ENCODE results near the gene MUC7.
A peak's percentile ranks its signal among the peaks of the same experiment; 100 is the strongest.
"Not testable (repeated sequence)": the region's sequence is repeated elsewhere in the genome, so short reads cannot be mapped to it uniquely, and the experiment has no call there.

The MUC7 gene

GRCh38 chr4:70471897-70472296 lies at the start of gene MUC7:
TSS of gene MUC7 (plus strand) at chr4:70472197. CDS start at chr4:70474022, 1,825 bp downstream.
- no peaks in the 10 kb centered on the region for H3K36me3 ChIP-seq (ENCODE audit: insufficient read depth, low read length)
- no peaks in the 10 kb centered on the region for H3K9me3 ChIP-seq (ENCODE audit: control insufficient read depth, insufficient read depth, low read length)

DNA sequence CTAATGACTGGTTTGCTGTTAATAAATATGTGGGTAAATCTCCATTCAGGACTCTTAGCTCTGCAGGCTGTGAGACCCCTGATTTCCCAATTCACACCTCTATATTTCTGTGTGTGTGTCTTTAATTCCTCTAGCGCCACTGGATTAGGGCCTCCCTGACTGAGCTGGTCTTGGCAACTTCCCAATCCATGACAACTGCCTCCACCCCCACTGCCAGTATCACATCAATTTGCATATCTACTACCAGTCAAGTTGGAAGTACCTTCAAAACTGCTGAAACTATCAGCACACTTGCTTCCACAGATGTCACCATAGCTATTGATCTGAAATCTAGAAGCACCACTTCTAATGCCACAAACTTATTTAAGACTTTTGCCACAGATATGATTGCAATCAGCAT lies 46.7 kb upstream of the MUC7 start:
- no peak overlapping the region for H3K9ac ChIP-seq (ENCODE audit: low read depth, low read length)
- H3K9me3 ChIP-seq (ENCODE audit: control insufficient read depth, insufficient read depth, low read length), result peaks cover 5% of the 10 kb centered on the region; the same call in 1 of the 2 replicates
- H3K4me1 ChIP-seq (ENCODE audit: insufficient read depth, low read length), result peaks cover under 1% of the 10 kb centered on the region; the same call in 1 of the 2 replicates
- H3K36me3 ChIP-seq (ENCODE audit: insufficient read depth, low read length), result no peaks in the 10 kb centered on the region

More at GRCh38 chr4:70471897-70472296, at the start of gene MUC7:
- no peaks in the 10 kb centered on the region for H3K4me1 ChIP-seq (ENCODE audit: insufficient read depth, low read length)
- H3K9ac ChIP-seq (ENCODE audit: low read depth, low read length), result no peak within 1 kb of the TSS

DNA sequence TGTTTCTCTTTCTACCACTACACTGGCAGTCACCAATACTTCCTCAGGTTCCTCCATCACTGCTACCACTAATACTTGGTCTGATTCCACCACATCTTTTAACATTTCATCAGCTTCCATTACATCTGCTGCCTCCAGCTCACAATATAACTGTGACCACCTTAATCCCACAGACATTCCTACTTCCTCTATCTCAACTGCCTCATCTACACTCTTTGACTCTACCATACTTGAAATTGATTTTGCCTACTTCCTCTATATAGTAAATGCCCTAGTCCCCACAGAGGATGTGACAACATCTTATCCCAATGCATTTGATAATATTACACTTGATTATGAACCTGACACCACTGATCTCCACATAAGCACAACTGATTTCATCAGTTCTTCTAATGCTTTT lies 45.2 kb upstream of the MUC7 start:
- Histone ChIP-seq H3K9me3 (ENCODE audit: control insufficient read depth, insufficient read depth, low read length) (peaks cover 5% of the 10 kb centered on the region; the same call in 1 of the 2 replicates), H3K36me3 (ENCODE audit: insufficient read depth, low read length) (no peaks in the 10 kb centered on the region), H3K4me1 (ENCODE audit: insufficient read depth, low read length) (peaks cover 2% of the 10 kb centered on the region; the same call in 1 of the 2 replicates), H3K9ac (ENCODE audit: low read depth, low read length) (no peak overlapping the region)

GRCh38 chr4:70437197-70437596 lies 34.8 kb upstream of the MUC7 start:
- Histone ChIP-seq H3K4me1 (ENCODE audit: insufficient read depth, low read length) (no peaks in the 10 kb centered on the region), H3K9ac (ENCODE audit: low read depth, low read length) (peak overlapping the region; percentile 9; the same call in 1 of the 2 replicates)

GRCh38 chr4:70442474-70442873 lies 29.5 kb upstream of the MUC7 start:
- Histone ChIP-seq H3K4me1 (ENCODE audit: insufficient read depth, low read length) (no peaks in the 10 kb centered on the region), H3K9ac (ENCODE audit: low read depth, low read length) (no peak overlapping the region), H3K36me3 (ENCODE audit: insufficient read depth, low read length) (no peaks in the 10 kb centered on the region), H3K9me3 (ENCODE audit: control insufficient read depth, insufficient read depth, low read length) (no peaks in the 10 kb centered on the region)

More at GRCh38 chr4:70437197-70437596, 34.8 kb upstream of the MUC7 start:
- Histone ChIP-seq H3K9me3 (ENCODE audit: control insufficient read depth, insufficient read depth, low read length) (no peaks in the 10 kb centered on the region), H3K36me3 (ENCODE audit: insufficient read depth, low read length) (no peaks in the 10 kb centered on the region)

DNA sequence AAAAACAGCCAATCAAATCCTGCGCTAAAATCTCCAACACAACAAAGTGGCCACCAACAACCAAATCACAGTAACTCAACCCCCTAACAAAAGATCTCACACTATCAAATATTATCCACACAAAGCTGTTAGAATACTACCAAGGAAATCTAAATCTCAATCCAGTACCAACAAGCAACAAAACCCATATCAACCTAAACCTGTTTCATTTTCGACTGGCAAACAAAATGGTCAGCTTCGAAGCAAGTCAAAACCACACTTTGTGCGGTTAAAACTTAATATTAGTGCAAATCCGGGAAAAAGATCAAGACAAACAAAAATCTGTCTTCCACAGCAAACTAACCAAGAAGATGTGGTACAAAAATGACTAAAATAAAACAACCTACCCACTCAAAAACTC lies 28.7 kb upstream of the MUC7 start:
- Histone ChIP-seq H3K4me1 (ENCODE audit: insufficient read depth, low read length) (no peaks in the 10 kb centered on the region), H3K9me3 (ENCODE audit: control insufficient read depth, insufficient read depth, low read length) (no peaks in the 10 kb centered on the region), H3K9ac (ENCODE audit: low read depth, low read length) (no peak overlapping the region), H3K36me3 (ENCODE audit: insufficient read depth, low read length) (no peaks in the 10 kb centered on the region)

- no peak overlapping the region for H3K9ac ChIP-seq (ENCODE audit: low read depth, low read length)
- H3K36me3 ChIP-seq (ENCODE audit: insufficient read depth, low read length), result no peaks in the 10 kb centered on the region
These were observed 22.8 kb upstream of the MUC7 start for GRCh38 chr4:70449220-70449619.

DNA sequence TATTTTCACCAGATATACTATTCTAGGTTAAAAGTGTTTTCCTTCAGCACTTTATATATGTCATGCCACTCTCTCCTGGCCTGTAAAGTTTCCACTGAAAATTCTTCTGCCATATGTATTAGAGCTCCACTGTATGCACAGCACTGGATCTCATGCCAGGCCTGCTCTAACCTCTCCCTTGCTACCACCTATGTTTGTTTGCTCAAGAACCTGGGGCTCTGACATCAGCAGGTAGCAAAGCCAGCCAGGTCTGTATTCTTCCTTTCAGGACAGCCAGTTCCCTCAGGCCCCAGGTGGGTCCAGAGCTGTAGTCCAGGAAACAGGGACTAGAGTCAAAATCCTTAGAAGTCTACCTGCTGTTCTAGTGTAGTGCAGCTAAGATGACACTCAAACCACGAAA lies 19.1 kb upstream of the MUC7 start:
- H3K9ac ChIP-seq (ENCODE audit: low read depth, low read length), result no peak overlapping the region
- no peaks in the 10 kb centered on the region for H3K4me1 ChIP-seq (ENCODE audit: insufficient read depth, low read length)
- H3K36me3 ChIP-seq (ENCODE audit: insufficient read depth, low read length), result no peaks in the 10 kb centered on the region
- H3K9me3 ChIP-seq (ENCODE audit: control insufficient read depth, insufficient read depth, low read length), result no peaks in the 10 kb centered on the region

More at GRCh38 chr4:70449220-70449619, 22.8 kb upstream of the MUC7 start:
- H3K9me3 ChIP-seq (ENCODE audit: control insufficient read depth, insufficient read depth, low read length), result no peaks in the 10 kb centered on the region
- H3K4me1 ChIP-seq (ENCODE audit: insufficient read depth, low read length), result no peaks in the 10 kb centered on the region

DNA sequence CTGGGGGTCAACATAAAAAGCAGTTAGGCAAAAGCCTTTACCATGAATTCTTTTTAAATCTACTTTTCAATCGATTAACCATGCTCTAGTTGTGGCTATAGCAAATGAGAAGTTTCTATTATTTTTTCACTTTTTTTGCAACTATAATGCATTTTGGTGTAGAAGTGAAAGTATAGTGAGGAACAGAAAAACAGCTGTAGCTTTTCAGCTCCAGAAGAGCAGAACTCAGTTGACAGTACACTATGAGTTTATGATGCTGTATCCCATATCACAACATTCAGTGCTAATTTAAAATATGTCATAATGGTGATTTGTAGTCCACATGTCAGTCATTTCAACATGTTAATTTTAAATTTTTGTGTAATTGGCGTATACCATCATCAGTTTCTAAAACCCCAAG lies 8.7 kb upstream of the MUC7 start:
- Histone ChIP-seq H3K9me3 (ENCODE audit: control insufficient read depth, insufficient read depth, low read length) (no peaks in the 10 kb centered on the region), H3K4me1 (ENCODE audit: insufficient read depth, low read length) (no peaks in the 10 kb centered on the region), H3K36me3 (ENCODE audit: insufficient read depth, low read length) (no peaks in the 10 kb centered on the region), H3K9ac (ENCODE audit: low read depth, low read length) (no peak overlapping the region)

DNA sequence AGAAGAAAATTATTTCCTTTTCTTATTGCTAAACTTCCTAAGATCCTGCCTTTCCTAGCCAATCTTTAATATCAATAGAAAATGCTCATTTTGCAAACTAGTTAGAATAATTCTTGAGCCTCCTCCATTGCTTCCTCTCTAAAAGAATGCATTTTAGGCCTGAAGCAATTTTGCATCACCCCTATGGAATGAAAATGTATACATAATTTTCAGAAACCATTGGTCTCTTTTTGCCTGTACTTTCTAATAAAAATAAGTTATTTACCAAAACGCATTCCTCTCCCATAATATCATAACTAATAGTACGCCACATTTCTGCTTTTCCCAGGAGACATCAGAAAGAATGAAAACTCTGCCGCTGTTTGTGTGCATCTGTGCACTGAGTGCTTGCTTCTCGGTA lies 1.7 kb downstream of the MUC7 start:
- H3K9ac ChIP-seq (ENCODE audit: low read depth, low read length), result no peak overlapping the region
- H3K4me1 ChIP-seq (ENCODE audit: insufficient read depth, low read length), result no peaks in the 10 kb centered on the region
- H3K36me3 ChIP-seq (ENCODE audit: insufficient read depth, low read length), result no peaks in the 10 kb centered on the region
- H3K9me3 ChIP-seq (ENCODE audit: control insufficient read depth, insufficient read depth, low read length), result no peaks in the 10 kb centered on the region

GRCh38 chr4:70488748-70489147 lies 16.8 kb downstream of the MUC7 start:
- no peaks in the 10 kb centered on the region for H3K4me1 ChIP-seq (ENCODE audit: insufficient read depth, low read length)
- no peaks in the 10 kb centered on the region for H3K9me3 ChIP-seq (ENCODE audit: control insufficient read depth, insufficient read depth, low read length)
- H3K9ac ChIP-seq (ENCODE audit: low read depth, low read length), result no peak overlapping the region
- no peaks in the 10 kb centered on the region for H3K36me3 ChIP-seq (ENCODE audit: insufficient read depth, low read length)

DNA sequence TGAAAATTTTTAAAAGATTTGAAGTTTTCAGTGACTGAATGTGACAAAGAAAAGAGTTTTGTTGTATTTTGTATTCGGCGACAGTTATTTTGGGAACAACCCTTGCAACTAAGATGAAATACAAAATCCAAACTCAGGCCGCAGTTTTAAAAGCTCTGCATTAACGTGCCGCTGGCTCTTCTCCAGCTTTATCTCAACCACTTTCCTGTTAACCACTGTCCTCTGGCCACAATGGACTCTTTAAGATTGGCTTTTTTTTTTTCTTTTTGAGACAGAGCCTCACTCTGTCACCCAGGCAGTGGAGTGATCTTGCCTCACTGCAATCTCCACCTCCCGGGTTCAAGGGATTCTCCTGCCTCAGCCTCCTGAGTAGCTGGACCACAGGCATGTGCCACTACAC lies 24.2 kb downstream of the MUC7 start:
- H3K9ac ChIP-seq (ENCODE audit: low read depth, low read length), result no peak overlapping the region

GRCh38 chr4:70501838-70502237 lies 29.8 kb downstream of the MUC7 start:
- not testable (repeated sequence) for H3K4me1 ChIP-seq (ENCODE audit: insufficient read depth, low read length); H3K9me3 ChIP-seq (ENCODE audit: control insufficient read depth, insufficient read depth, low read length); H3K36me3 ChIP-seq (ENCODE audit: insufficient read depth, low read length); H3K9ac ChIP-seq (ENCODE audit: low read depth, low read length)

More for the DNA sequence above, 24.2 kb downstream of the MUC7 start:
- Histone ChIP-seq H3K9me3 (ENCODE audit: control insufficient read depth, insufficient read depth, low read length) (no peaks in the 10 kb centered on the region), H3K4me1 (ENCODE audit: insufficient read depth, low read length) (no peaks in the 10 kb centered on the region), H3K36me3 (ENCODE audit: insufficient read depth, low read length) (no peaks in the 10 kb centered on the region)

DNA sequence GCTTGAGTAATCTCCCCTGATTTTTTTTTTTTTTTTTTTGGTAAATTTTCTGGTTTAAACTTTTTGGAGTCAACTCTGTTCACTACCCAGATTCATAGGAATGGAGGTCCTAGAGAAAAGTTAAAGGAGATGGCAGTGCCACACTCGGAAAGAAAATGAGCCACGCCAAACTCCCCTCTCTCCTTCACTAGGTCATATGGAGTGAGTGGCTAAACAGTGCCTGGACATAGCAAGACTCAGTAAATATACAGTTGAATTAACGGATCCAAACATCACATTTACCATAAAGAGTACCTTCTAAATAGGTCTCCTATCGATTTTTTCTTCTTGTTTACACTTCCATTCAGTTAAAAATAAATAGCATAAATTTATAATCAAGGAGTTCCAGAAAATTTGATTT lies 32.7 kb downstream of the MUC7 start:
- no peaks in the 10 kb centered on the region for H3K36me3 ChIP-seq (ENCODE audit: insufficient read depth, low read length)
- H3K9me3 ChIP-seq (ENCODE audit: control insufficient read depth, insufficient read depth, low read length), result no peaks in the 10 kb centered on the region
- H3K9ac ChIP-seq (ENCODE audit: low read depth, low read length), result no peak overlapping the region
- no peaks in the 10 kb centered on the region for H3K4me1 ChIP-seq (ENCODE audit: insufficient read depth, low read length)

DNA sequence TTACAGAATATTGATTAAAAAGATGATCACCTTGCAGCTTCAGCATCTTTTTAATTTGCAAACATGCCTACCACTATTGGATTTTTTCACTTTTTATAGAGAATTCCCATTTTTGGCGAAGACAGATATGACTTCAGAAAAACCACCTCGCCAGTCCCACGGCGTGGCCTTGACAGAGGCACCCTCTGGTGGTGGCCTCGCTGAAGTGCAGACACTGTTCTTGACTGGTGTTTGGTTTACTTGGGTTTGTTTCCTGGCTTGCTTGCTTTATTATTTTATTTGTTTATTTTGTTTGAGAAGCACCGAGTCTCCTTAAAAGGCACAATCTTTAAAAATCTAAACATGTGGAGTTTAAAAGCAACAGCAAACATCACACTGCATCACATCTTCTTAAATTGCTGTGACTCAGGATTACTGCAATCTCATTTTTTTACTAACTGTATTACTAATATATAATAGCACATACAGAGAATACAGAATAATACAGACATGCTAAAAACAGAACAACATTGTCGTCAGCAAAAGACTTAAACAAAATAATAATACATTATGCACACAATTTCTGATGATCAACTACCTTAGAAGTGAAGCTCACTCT lies 33.3 kb downstream of the MUC7 start:
- Histone ChIP-seq H3K36me3 (ENCODE audit: insufficient read depth, low read length) (no peaks in the 10 kb centered on the region), H3K9me3 (ENCODE audit: control insufficient read depth, insufficient read depth, low read length) (no peaks in the 10 kb centered on the region), H3K9ac (ENCODE audit: low read depth, low read length) (no peak overlapping the region), H3K4me1 (ENCODE audit: insufficient read depth, low read length) (no peaks in the 10 kb centered on the region)
